ENCODE results near the gene BAIAP2. TPM values are rescaled to one million over a fixed set of nuclear protein-coding genes. Genes with fewer than 3 reads are reported as not detected.

Gene BAIAP2
- total and polyA plus RNA-seq, 2 donors (not counting 1 experiment from before 2014, with no cell fraction given) = 1.3 to 12.0 TPM

DNA sequence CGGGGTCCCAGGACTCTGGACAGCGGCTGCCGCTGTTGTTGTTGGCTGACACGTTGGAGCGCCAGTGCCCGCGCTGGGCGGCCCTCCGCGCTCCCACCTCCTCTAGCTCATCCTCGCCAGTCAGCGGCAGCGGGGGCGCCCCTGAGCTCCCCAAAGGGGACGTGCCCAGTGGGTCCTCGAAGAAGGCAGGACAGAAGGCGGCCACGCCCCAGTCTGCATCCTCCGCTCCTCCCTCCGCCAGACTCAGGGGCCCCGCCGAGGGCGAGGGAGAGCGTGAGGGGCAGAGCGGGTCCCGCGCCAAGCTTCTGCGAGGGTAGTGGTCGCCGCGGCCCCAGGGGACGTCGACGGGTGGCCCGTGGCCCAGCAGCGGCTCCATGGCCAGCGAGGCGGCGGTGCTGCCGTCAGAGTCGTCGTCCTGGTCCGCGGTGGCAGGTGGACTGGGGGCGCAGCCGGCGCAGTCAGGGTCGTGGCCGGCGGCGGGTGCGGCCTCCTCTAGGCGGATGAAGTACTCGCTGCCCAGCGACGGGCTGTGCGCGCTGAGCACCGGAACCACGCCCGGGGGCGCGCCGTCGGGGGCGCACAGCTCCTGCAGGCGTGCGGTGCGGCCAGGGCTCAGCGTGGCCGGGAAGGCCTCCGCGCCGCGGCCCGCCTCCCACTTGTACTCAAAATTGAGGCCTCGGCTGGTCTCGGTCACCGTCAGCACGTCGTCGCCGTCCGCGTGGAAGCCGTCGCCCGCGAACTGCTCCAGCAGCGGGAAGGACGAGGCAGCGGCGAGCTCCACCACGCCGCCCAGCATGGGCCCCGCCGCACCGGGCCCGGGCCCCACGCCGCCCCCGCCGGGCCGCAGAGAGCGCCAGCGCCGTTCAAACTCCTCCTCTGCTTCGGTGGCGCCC, 87.1 kb downstream of the BAIAP2 start:
- H3K4me1 ChIP-seq (ENCODE audit: control insufficient read depth in 2 of 2, insufficient read depth in 2 of 2, low read length in 2 of 2) = peaks cover 6 to 12% of the 10 kb centered on the region in 2 donors
- H3K27ac Mint-ChIP-seq = no peak overlapping the region
- H4K20me1 ChIP-seq (ENCODE audit: control insufficient read depth, insufficient read depth, low read length, poor library complexity, severe bottlenecking) = no peaks in the 10 kb centered on the region
- no peak overlapping the region for H3K4me3 ChIP-seq (ENCODE audit: control extremely low read depth in 1 of 5, extremely low read depth in 1 of 5, insufficient read depth in 1 of 5, low read depth in 2 of 5, low read length in 4 of 5)
- H3K79me2 ChIP-seq (ENCODE audit: control insufficient read depth, insufficient read depth, low read length) = no peaks in the 10 kb centered on the region
- ATAC-seq (ENCODE audit: low read depth) = no peak
- H3K4me3 Mint-ChIP-seq = no peak overlapping the region
- H3K27me3 Mint-ChIP-seq = no peaks in the 10 kb centered on the region
- intact Hi-C loops (cut with micrococcal nuclease) = no loop called here
- peaks cover 4% of the 10 kb centered on the region for H3K4me1 Mint-ChIP-seq
- H2AFZ ChIP-seq (ENCODE audit: insufficient read depth, low read depth, low read length, poor library complexity, severe bottlenecking) = no peak overlapping the region
- H3K27ac ChIP-seq (ENCODE audit: low read length in 2 of 2) = no peak overlapping the region
- CTCF ChIA-PET = no interaction called here
- no peak for TF ChIP-seq CTCF (IDR thresholded peaks at IDR 0.05)
- TF ChIP-seq EZH2 (IDR thresholded peaks at IDR 0.05; ENCODE audit: borderline replicate concordance, insufficient read depth, low read depth, low read length, poor library complexity, severe bottlenecking) = no peak
- H3K27me3 ChIP-seq (replicated peaks in 1 of 4; ENCODE audit: control extremely low read depth in 1 of 4, control insufficient read depth in 3 of 4, insufficient read depth in 4 of 4, low read length in 3 of 4) = peaks cover 0 to 11% (median 0%) of the 10 kb centered on the region in 4 experiments
- WGBS (ENCODE audit: insufficient coverage) = 96% methylated on average over 109 of the region's 109 CpGs
- H3K4me2 ChIP-seq (replicated peaks; ENCODE audit: low read depth, low read length, poor library complexity, severe bottlenecking) = no peak overlapping the region
- POLR2A ChIA-PET = no interaction called here
- H3K9me3 Mint-ChIP-seq (ENCODE audit: insufficient read depth) = no peaks in the 10 kb centered on the region
- H3K9me3 ChIP-seq (ENCODE audit: control extremely low read depth in 1 of 3, control insufficient read depth in 2 of 3, insufficient read depth in 1 of 3, low read length in 2 of 3) = peaks cover 0 to 5% (median 0%) of the 10 kb centered on the region in 3 donors
- H3K36me3 ChIP-seq (replicated peaks in 1 of 2; ENCODE audit: control extremely low read depth in 1 of 2, control insufficient read depth in 1 of 2, extremely low read depth in 1 of 2, insufficient read depth in 2 of 2, low read length in 1 of 2) = no peaks in the 10 kb centered on the region
- H3K9ac ChIP-seq (ENCODE audit: low read length) = no peak overlapping the region
- no peak for DNase-seq
